ENCODE data around the gene RASGRF1. TPM values are rescaled to one million over a fixed set of nuclear protein-coding genes. Genes with fewer than 3 reads are reported as not detected.
"Not testable (repeated sequence)": the region's sequence is repeated elsewhere in the genome, so short reads cannot be mapped to it uniquely, and the experiment has no call there.

The RASGRF1 gene
- total RNA-seq, 1 experiment from 2014 or later, result not detected

GRCh38 chr15:78928616-78929093 lies 161.9 kb downstream of the RASGRF1 start:
- H3F3A ChIP-seq (ENCODE audit: low read length, unreplicated experiment), result no peaks in the 10 kb centered on the region
- no peak overlapping the region for H3K4me2 ChIP-seq (ENCODE audit: low read length)
- H2AFZ ChIP-seq (ENCODE audit: low read length), result no peak overlapping the region
- H3K79me2 ChIP-seq (ENCODE audit: low read length), result no peaks in the 10 kb centered on the region
- TF ChIP-seq EZH2 (IDR thresholded peaks at IDR 0.05; ENCODE audit: low read length, unreplicated experiment), result no peak
- TF ChIP-seq CTCF (conservative IDR thresholded peaks at IDR 0.05; ENCODE audit: low read depth, low read length), result no peak
- TF ChIP-seq EZH2phosphoT487 (IDR thresholded peaks at IDR 0.05; ENCODE audit: borderline replicate concordance, low read length), result no peak
- H3K9ac ChIP-seq (ENCODE audit: low read length), result no peak overlapping the region
- intact Hi-C loops (cut with micrococcal nuclease), result no loop called here
- ChIA-PET CTCF (no interaction called here), POLR2A (ENCODE audit: unreplicated experiment) (no interaction called here)
- no TSS peak for BruUV-seq (replicated peaks)
- H3K36me3 ChIP-seq (ENCODE audit: low read depth, low read length), result no peaks in the 10 kb centered on the region; the same call in 1 of the 2 replicates
- H3K27me3 ChIP-seq (ENCODE audit: low read length), result no peaks in the 10 kb centered on the region
- DNase-seq, result no peak
- no peak overlapping the region for H3K27ac ChIP-seq (ENCODE audit: low read length)
- H3K9me2 ChIP-seq (replicated peaks; ENCODE audit: low read length), result no peaks in the 10 kb centered on the region
- H4K20me1 ChIP-seq (ENCODE audit: low read length), result no peaks in the 10 kb centered on the region
- ATAC-seq, result no peak
- no peak overlapping the region for H3K4me3 ChIP-seq (ENCODE audit: low read length)
- no peaks in the 10 kb centered on the region for H3K9me3 ChIP-seq (ENCODE audit: low read length)
- peaks cover 23% of the 10 kb centered on the region for H3K4me1 ChIP-seq (ENCODE audit: insufficient read depth, low read length)

DNA sequence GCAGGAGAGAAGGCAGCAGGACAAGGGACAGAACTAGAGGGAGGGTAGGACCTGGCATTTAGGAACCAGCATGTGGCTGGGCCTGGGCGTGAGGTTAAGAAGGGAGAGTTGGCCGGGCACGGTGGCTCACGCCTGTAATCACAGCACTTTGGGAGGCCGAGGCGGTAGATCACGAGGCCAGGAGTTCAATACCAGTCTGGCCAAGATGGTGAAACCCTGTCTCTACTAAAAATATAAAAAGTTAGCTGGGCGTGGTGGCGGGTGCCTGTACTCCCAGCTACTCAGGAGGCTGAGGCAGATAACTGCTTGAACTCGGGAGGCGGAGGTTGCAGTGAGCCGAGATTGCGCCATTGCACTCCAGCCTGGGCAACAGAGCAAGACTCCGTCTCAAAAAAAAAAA lies 162.4 kb downstream of the RASGRF1 start:
- H3K36me3 ChIP-seq (ENCODE audit: low read depth, low read length); ATAC-seq; H3K79me2 ChIP-seq (ENCODE audit: low read length); H3K9me2 ChIP-seq (replicated peaks; ENCODE audit: low read length); intact Hi-C loops (cut with micrococcal nuclease); H3K27me3 ChIP-seq (ENCODE audit: low read length); DNase-seq; H3K4me2 ChIP-seq (ENCODE audit: low read length); CTCF ChIA-PET; H3F3A ChIP-seq (ENCODE audit: low read length, unreplicated experiment); POLR2A ChIA-PET (ENCODE audit: unreplicated experiment); H3K27ac ChIP-seq (ENCODE audit: low read length); BruUV-seq (replicated peaks); H3K9ac ChIP-seq (ENCODE audit: low read length); H2AFZ ChIP-seq (ENCODE audit: low read length); H3K4me3 ChIP-seq (ENCODE audit: low read length); H4K20me1 ChIP-seq (ENCODE audit: low read length); H3K9me3 ChIP-seq (ENCODE audit: low read length): not testable (repeated sequence)
- peaks cover 23% of the 10 kb centered on the region for H3K4me1 ChIP-seq (ENCODE audit: insufficient read depth, low read length)

GRCh38 chr15:78927077-78927790 lies 163.3 kb downstream of the RASGRF1 start:
- Histone ChIP-seq H3K9ac (ENCODE audit: low read length) (no peak overlapping the region), H3K4me3 (ENCODE audit: low read length) (no peak overlapping the region), H3K4me2 (ENCODE audit: low read length) (no peak overlapping the region), H3K36me3 (ENCODE audit: low read depth, low read length) (no peaks in the 10 kb centered on the region; the same call in 1 of the 2 replicates), H2AFZ (ENCODE audit: low read length) (no peak overlapping the region), H3K4me1 (ENCODE audit: insufficient read depth, low read length) (peaks cover 23% of the 10 kb centered on the region), H3K27ac (ENCODE audit: low read length) (no peak overlapping the region), H3F3A (ENCODE audit: low read length, unreplicated experiment) (no peaks in the 10 kb centered on the region), H3K27me3 (ENCODE audit: low read length) (no peaks in the 10 kb centered on the region), H3K9me2 (replicated peaks; ENCODE audit: low read length) (no peaks in the 10 kb centered on the region), H4K20me1 (ENCODE audit: low read length) (no peaks in the 10 kb centered on the region), H3K9me3 (ENCODE audit: low read length) (no peaks in the 10 kb centered on the region), H3K79me2 (ENCODE audit: low read length) (no peaks in the 10 kb centered on the region)
- DNase-seq, result no peak
- CTCF ChIA-PET, result no interaction called here
- BruUV-seq (replicated peaks), result no TSS peak
- ATAC-seq, result no peak
- intact Hi-C loops (cut with micrococcal nuclease), result no loop called here
- TF ChIP-seq EZH2 (IDR thresholded peaks at IDR 0.05; ENCODE audit: low read length, unreplicated experiment), result no peak
- no peak for TF ChIP-seq CTCF (conservative IDR thresholded peaks at IDR 0.05; ENCODE audit: low read depth, low read length)
- TF ChIP-seq EZH2phosphoT487 (IDR thresholded peaks at IDR 0.05; ENCODE audit: borderline replicate concordance, low read length), result no peak
- POLR2A ChIA-PET (ENCODE audit: unreplicated experiment), result no interaction called here
